GM23248 (cell line): ENCODE data around the gene IFIT1.

Experiments
- EZH2 ChIP-seq: fragments of 200-600 bp; sonication (generic); IDR thresholded peaks from 2 replicates; pipeline ENCODE4 v1.6.1; 2018; ENCODE audit warnings: antibody characterized with exemption, mild to moderate bottlenecking; ENCODE audit not compliant: insufficient read depth, poor library complexity, severe bottlenecking
- EZH2phosphoT487 ChIP-seq: fragments of 200-600 bp; sonication (generic); IDR thresholded peaks from 2 replicates; pipeline ENCODE4 v1.6.1; 2018; ENCODE audit warnings: antibody characterized with exemption, moderate library complexity, mild to moderate bottlenecking, low read depth; ENCODE audit not compliant: insufficient read depth

DNA sequence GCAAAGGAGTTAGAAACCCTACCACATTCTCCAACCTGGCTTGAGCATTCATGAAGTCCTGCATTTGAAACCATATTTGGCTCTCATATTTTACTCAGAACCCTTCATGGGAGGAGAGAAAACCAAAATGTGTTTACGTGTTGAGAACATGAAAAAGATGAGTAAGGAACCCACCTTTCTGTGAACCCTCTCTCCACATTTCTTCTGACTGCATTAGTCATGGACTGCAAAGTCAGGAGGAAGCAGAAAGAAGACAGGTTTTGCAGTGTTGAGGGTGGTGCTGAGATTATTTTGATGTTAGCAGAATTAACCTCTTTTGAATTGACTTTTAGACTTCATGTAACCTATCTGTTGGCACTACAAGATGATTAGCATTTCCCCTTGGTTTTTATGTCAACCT is 9.7 kb upstream of the IFIT1 start:
- no peak for TF ChIP-seq EZH2
- TF ChIP-seq EZH2phosphoT487 = no peak
